Cortex of kidney (tissue), 1 donor: Measurements from ENCODE around the gene MATN1.

Source experiments
- DNase-seq: peaks from one replicate; lab custom pipeline; 2025; lab: John Stamatoyannopoulos, UW

The MATN1 gene

DNA sequence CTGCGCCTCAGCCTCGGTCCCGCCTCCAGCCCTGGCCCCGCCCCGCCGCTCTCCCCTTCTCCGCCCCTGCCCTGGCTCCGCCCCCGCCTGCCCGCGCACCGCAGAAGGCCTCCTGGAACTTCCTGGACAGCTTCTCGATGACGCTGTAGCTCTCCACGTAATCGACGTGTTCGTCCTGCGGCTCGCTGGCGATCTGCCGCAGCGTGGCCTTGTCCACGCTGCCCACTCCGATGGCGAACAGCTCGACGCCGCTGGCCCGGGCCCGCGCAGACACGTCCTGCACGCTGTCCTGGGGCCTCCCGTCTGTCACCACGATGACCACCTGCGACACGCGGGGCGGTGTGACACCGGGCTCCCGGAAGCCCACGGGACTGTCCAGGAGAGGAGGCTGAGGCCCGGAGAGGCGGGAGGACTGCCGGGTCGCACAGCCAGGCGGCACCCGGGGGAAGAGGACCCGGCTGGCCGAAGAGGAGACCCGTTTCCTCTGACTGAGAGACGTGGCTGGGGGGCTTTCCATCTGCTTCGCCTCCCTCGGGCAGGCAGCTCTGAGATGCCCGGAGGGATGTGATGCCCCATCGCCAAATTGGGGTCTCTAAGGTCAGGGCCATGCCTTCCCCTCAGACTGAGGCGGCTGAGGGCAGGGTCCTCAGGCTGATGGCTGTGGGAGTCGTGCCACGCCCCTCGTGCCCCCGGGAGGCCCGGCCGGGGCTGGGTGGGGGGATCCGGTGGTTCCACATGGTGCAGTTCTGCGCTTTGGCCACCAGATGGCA, 4.6 kb downstream of the MATN1 start:
- no peak for DNase-seq

DNA sequence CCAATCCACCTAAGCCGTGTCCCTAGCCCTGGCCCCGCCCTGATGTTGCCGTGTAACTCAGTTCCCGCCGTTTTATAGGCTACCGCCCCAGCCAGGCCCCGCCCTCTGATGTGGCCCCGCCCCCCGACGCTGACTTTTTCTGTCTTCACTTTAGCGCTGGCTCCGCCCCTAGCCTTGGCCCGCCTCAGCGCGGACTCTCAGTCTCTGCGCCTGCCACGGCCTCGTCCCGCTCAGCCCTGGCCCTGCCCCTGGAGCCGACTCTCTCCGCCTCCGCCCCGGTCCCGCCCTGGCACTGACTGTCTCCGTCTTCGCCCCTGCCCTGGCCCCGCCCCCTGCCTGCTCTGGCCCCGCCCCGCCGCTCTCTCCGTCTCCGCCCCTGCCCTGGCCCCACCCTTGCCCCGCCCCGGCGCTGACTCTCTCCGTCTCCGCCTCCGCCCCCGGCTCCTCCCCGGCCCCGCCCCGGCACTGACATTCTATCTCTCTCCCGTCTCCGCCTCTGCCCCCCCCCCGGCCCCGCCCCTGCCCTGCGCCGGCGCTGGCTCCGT, 5.2 kb downstream of the MATN1 start:
- DNase-seq, result peak; percentile 93

DNA sequence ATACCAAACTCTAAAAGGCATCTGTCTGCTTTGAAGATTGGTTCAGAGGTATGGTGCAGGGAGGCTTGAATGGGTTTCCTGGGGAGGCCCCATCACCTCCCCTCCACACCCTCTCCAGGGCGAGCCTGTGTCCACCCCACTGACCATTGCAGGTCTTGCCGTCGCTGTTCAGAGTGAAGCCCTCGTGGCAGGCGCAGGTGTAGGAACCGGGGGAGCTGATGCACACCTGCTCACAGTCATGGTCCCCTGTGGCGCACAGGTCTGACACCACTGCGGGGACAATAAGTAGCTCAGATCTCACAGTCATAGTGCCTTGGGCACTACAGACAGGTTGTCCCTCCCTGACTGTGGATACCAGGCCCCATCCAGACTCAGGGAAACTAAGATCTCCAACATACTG, 6.7 kb downstream of the MATN1 start:
- no peak for DNase-seq

DNA sequence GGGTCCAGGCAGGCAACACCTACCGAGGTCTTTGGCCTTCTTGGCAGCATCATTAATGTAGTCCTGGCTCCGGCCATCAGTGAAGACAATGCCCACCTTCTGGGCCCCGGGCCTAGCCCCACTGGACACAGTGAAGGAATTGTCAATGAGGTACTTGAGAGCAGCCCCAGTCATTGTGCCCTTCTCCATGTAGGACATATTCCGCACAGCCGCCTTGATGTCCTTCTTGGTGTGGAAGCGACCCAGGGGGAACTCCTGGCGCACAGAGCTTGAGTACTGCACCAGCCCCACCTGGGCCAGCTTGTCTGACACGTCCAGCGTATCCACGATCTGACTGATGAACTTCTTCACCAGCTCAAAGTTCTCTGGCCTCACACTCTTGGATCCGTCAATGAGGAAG, 7.5 kb downstream of the MATN1 start:
- DNase-seq, result no peak

DNA sequence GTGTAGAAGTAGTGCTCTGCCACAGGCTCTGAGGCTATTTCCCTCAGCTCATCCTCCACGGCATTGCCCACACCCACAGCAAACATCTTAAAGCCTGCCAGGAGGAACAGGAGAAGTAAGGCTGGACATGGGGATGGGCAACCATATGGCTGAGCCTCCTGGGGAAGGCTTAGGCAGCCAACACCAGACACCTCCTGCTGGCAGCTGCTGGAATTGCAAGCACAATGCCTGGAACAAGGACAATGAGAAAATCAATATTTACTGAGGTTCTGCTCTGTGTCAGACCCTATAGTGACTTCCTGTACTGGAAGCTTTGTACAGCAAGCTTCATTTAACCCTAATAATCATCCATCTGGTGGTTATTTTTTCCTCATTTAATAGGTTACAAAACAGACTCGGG, 8.2 kb downstream of the MATN1 start:
- DNase-seq, result no peak

DNA sequence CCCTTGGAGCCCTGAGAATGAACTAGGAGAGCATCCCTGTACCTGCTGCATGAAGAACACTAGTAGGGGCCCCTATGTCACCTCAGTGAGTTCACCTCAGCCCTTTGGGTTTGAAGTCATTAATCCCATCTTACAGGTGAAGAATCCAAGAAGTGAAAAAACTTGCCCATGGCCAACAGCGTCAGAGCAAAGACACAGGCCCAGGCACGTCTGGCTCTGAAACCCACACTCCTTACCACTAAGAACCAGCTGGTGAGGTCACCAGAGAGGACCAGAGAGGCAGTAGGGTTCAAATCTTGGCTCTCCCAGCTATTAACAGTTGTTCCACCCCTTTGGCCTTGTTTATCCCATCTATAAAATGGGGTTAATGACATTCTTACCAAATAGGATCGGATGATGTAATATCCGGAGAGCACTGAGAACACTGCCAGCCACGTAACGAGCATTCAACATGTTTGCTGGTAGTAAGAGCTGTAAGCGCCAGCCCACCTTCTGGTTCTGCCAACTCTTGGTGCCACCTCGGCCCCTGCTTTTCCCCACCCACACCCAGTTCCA, 8.8 kb downstream of the MATN1 start:
- DNase-seq, result no peak

DNA sequence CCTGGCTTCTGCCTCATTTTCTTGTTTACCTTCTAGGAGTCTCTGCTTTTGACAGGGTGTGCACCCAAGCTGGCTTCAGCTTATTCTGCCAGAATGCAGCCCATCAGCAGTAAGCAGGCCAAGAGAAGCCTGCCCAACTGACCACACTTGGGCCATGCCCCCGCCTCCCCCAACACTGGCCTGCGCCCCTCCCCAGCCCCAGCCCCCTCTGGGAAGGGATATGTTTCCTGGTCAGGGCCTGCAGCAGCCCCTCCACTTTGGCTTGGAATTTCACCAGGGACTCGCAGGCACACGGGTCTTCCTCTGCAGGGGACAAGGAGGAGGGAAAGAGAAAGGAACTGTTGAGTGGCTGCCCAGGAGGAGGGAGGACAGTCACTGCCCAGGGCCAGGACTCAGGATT, 9.4 kb downstream of the MATN1 start:
- DNase-seq, result no peak

DNA sequence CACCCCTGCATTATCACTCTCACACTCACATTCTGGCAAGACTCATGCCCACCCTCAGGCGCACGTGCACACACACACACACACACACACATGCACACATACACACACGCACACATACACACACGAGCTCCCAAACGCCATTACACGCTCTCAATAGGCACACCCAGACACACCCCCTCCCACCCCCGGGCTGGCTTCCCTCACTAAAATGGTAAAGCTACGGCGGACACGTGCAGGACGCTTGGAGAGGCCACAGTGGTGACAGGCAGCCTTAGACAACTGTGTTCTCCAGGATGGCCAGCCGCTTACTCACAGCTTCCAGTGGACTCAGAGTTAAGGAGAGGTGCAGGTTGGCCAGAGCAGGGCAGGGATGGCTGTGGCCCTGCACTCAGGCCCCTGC, 10.1 kb downstream of the MATN1 start:
- no peak for DNase-seq

DNA sequence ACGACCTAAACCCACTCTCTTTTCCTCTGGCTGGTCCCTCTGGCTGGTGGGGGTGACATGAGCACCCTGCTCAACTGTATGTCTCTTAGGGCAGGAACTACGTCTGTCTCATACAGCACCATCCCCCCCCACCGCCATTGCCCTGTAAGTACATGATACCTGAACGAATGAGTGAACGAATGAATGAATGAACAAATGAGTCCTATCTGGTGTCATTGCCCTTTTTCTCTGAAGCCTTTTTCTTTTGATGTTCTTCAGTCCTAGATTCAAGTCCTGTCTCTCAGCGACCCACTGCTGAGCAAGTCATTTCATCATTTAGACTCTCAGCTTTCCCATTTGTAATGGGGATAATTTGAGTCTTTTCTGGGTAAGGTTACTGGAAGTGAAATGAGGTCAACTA, 10.8 kb downstream of the MATN1 start:
- no peak for DNase-seq

DNA sequence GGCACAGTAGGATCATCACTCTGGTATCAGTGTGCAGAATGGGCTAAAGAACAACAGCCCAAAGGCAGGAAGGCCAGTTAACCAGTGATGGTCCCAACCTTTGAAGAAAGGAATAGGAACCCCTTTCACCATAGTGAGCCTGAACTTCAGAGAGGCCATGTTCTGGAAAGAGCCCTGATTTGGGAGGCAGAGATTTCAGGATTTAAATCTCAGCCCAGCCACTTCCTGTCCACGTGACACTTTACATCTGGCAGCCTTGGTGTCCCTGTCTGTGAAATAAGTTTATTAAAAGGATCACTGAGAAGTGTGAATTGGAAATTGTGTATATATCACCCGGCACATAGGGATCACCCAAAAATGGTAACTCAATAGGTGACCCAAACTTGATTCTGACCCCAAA, 13.0 kb downstream of the MATN1 start:
- DNase-seq, result no peak

DNA sequence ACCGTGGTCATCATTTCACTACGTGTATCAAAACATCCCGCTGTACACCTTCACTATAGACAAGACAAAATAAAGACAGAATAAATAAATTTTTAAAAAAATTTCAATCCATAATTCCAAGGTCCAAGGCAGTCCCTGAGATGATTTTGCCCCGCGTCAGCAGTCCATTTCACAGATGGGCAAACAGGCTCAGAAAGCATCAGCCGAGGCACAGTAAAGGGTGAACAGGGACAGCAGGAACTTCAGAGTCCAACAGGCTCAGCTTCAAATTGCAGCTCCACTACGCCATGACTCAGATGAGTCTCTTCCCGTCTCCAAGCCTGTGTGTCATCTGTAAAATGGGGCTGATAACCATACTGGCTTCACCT, 15.0 kb downstream of the MATN1 start:
- DNase-seq, result no peak

DNA sequence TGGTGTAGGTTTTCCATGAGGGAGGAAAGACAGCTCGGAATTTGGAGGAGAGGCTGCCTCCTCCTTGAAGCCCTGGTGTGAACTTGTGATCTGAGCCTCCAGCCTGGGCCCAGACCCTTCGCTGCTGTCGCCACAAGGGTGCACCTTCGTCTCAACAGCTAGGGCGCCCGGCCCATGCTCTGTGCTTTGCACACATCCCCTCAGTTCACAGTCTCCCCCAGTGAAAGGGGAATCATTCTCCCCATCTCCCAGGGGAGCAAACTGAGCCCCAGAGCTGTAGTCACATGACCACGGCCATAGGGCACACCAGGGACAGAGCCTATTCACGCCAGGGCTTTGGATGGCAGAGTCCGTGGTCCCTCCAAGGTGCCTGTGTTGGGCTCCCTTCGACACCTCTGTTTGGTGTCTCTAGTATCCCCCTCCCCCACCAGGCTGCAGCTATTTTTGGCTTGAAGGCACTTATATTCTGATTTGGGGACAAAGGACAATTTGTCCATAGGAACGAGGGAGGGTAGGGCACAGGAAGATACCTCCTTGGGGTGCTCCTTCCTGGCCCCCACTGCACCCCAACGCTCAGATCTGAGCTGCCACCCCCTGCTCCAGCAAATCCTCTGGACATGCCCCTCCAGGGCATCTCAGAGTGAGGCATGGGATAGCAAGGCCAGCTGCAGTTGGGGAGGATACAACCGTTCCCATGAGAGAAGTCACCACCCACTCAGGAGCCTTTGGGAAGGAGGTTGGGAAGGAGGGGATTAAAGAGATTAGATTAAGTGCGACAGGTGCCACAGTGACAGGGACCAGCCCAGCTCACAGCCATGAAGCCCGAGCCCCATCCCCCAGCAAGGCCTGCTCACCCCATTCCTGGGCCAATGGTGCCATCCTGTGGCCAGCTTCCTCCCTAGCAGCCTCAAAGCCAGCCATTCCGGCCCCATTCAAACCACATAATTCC, 15.7 kb downstream of the MATN1 start:
- no peak for DNase-seq

DNA sequence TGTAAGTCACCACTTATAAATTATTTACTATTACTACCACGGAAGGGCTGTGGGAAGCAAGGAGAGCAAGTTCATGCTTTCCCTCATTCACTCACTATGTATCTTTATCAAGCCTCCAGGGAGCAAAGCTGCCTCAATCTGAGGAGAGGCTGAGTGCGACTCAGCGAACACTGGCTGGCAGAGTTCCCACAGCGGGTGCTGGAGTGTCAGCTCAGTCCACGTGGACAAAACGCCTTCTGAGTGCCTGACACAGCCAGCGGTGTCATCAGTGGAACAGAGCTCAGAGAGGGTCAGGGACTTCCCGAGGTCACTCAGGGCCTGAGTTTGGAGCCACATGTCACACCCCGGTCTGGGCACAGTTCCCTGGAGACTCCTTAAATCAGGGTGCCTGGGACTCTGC, 16.9 kb downstream of the MATN1 start:
- no peak for DNase-seq

DNA sequence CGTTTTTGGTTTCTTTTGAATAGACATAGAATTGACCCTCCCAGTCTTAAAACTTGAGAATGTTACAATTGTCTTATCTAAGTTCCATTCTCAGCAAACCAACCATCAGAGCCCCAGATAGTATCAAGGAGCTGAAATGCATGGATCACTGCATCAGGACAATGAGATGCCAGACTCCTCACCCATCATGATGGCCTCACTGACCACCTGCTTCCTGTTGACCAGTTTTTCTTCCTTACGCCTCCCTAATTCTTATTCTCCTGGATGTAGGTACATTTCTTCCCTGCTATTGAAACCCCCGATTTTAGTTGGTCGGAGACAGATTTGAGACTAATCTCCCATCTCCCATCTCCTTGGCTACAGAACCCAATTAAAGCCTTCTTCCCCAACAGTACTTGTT, 17.7 kb downstream of the MATN1 start:
- DNase-seq, result no peak

DNA sequence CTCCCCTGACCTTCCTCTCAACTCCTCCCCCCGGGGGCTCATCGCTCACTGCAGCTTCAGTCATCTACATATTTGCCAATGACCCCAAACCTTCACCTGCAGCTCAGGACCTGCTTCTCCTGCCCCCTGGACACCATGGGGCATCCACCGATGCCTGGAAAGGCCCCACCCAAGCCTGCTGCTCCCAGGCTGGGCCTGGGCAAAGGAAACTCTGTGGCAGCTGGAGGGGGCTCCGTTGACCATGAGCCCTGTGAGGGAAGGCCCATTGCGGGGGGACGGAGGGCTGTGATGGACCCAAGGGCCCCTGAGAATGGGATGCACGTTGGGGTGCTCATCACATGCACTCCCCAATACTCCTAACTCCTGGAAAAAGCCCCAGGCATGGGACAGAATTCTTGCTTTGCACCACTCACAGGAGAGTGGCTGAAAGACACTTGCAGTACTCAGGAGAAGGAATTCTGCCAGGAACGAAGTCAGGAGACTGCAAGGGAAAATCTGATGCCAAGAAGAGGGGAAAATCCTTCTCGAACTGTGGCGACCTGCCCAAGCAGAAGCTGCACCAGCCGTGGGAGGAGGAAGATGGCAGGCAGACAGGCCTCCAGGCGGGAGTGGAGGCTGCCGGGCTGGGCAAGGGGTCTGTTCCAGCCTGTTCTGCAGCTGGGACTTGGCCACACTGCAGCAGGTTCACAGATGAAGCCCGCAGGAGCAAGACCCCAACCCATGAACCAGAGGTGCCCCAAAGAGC, 18.4 kb downstream of the MATN1 start:
- DNase-seq, result no peak

DNA sequence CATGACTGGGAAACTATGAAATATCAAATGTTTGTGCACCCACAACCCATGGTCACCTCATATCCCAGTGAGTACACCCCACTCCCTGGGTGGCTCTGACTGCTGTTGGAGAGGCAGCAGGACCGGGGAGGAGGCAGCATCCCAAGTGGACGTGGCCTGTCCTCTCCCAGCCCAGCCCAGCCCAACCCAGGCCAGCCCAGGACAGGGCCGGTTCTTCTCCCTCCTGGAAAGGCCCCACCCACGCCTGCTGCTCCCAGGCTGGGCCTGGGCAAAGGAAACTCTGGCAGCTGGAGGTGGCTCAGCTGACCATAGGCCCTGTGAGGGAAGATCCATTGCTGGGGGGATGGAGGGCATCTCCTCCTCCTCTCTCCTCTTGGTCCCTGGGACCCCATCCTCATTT, 19.1 kb downstream of the MATN1 start:
- no peak for DNase-seq

DNA sequence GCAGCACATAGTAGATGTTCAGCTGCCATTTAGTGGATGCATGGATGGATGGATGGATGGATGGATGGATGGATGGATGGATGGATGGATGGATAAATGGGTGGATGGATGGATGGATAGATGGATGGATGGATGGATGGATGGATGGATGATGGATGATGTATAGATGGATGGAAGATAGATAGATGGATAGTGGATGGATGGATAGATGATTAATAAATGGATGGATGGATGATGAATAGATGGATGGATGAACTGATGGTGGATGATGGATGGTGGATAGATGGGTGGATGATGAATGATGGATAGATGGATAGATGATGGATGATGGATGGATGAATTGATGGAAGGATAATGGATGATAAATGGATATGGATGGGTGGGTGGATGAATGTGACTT, 20.6 kb downstream of the MATN1 start:
- DNase-seq, result no peak

DNA sequence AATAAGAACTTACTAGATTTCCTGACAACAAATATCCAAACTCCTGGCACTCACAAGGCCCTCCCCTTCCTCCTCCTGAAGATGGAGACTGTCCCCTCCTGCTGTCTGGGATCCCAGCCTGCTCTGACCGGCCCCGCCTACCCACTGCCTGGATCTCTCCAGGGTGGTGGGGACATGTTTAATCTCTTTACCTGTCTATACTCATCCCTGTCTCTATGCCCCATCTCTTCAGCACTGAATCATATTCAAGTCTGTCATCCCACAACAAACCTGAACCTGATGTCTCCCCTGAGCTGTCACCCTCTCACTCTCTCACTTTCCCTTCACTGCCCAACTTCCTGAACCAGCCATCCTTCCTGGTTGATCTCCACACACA, 22.1 kb downstream of the MATN1 start:
- no peak for DNase-seq

DNA sequence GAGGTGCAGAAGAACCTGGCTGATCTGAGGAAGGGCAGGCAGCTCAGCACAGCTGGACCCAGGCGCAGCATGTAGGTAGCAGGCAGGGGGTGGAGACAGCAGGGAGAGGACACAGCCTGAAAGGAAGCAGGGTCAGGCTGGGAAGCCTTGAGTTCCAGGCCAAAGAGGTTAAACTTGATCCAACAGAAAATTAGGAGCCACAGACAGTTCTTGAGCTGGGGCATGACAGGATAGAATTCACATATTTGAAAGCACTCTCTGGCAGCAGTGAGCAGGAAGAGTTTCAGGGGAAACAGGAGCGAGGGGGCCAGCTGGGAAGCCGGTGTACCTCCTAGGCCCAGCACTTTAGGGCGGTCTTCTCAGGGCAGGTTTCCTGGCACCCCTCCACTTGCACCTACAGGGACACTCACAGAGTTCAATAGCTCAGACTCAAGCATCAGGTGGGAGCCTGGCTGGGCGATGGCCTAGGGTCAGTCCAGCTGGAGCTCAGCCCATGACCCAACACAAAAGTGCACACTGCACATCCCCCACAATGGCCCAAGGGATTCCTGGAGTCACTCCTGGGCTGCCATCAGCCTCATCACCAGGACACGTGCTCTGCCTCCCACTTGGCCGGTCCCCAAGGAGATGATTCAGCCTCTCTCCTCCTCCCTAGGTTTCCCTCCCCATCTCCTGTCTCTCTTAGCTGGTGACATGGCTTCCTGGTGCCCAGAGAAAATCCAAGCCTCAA, 22.7 kb downstream of the MATN1 start:
- no peak for DNase-seq

DNA sequence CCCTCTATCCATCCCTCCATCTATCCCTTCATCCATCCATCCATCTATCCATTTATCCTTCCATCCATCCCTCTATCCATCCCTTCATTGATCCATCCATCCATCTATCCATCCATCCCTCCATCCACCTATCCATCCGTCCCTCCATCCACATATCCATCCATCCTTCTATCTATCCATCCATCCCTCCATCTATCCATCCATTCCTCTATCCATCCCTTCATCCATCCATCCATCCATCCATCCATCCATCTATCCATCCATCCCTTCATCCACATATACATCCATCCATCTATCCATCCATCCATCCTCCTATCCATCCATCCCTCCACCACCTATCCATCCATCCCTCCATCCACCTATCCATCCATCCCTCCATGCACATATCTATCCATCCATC, 23.6 kb downstream of the MATN1 start:
- DNase-seq, result no peak

DNA sequence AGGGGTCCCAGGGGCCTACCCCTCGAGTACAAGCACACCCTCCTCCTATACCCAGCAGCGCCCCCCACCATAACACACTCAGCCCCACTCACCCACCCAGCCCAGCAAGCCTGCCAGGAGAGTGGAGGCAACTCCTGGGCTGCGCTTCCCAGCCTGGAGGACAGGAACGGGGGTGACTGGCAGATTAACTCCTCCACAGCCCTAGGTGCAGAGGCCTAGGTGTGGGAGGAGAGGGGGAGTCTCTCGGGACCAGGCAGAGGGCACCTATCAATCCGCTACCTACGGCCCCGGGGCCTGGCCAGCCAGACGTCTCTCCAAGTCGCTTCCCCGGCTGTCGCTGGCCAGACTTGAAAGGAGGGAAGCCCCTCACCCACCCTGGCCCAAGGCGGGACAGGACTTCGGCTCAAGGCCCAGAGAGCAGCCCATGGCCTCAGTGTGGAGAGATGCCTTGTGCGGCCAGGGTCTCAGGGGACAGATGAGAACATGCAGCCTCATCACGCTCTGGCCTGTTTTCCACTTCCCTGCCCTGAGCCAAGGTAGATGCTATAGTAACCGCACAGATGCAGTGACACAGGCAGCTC, 24.9 kb downstream of the MATN1 start:
- DNase-seq, result no peak
